ENCODE measurements around the gene AVPI1. TPM values are rescaled to one million over a fixed set of nuclear protein-coding genes. Genes with fewer than 3 reads are reported as not detected.

AVPI1 gene
- total and polyA plus RNA-seq, 2 experiments from 2014 or later = 7.4 to 7.6 TPM

DNA sequence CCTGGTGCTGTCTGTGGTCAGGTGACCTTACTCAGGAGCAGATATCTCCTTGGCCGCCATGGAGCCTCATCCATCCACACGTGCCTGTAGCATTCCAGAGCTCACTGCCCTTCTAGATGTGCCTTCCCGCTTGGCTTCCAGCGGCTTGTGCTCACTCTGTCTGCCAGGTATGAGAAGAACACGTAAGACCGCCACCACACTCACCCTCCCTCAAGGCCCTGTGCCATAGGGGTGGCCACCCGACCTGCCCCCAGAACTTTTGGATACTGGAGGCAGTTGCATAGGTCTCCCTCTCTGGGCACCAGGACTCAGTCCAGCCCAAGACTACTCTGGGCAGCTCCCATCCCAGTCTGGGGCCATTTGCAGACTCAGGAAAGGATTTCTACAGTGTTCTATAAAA lies 30.6 kb upstream of the AVPI1 start (continued):
- TF ChIP-seq, protein P1, sequence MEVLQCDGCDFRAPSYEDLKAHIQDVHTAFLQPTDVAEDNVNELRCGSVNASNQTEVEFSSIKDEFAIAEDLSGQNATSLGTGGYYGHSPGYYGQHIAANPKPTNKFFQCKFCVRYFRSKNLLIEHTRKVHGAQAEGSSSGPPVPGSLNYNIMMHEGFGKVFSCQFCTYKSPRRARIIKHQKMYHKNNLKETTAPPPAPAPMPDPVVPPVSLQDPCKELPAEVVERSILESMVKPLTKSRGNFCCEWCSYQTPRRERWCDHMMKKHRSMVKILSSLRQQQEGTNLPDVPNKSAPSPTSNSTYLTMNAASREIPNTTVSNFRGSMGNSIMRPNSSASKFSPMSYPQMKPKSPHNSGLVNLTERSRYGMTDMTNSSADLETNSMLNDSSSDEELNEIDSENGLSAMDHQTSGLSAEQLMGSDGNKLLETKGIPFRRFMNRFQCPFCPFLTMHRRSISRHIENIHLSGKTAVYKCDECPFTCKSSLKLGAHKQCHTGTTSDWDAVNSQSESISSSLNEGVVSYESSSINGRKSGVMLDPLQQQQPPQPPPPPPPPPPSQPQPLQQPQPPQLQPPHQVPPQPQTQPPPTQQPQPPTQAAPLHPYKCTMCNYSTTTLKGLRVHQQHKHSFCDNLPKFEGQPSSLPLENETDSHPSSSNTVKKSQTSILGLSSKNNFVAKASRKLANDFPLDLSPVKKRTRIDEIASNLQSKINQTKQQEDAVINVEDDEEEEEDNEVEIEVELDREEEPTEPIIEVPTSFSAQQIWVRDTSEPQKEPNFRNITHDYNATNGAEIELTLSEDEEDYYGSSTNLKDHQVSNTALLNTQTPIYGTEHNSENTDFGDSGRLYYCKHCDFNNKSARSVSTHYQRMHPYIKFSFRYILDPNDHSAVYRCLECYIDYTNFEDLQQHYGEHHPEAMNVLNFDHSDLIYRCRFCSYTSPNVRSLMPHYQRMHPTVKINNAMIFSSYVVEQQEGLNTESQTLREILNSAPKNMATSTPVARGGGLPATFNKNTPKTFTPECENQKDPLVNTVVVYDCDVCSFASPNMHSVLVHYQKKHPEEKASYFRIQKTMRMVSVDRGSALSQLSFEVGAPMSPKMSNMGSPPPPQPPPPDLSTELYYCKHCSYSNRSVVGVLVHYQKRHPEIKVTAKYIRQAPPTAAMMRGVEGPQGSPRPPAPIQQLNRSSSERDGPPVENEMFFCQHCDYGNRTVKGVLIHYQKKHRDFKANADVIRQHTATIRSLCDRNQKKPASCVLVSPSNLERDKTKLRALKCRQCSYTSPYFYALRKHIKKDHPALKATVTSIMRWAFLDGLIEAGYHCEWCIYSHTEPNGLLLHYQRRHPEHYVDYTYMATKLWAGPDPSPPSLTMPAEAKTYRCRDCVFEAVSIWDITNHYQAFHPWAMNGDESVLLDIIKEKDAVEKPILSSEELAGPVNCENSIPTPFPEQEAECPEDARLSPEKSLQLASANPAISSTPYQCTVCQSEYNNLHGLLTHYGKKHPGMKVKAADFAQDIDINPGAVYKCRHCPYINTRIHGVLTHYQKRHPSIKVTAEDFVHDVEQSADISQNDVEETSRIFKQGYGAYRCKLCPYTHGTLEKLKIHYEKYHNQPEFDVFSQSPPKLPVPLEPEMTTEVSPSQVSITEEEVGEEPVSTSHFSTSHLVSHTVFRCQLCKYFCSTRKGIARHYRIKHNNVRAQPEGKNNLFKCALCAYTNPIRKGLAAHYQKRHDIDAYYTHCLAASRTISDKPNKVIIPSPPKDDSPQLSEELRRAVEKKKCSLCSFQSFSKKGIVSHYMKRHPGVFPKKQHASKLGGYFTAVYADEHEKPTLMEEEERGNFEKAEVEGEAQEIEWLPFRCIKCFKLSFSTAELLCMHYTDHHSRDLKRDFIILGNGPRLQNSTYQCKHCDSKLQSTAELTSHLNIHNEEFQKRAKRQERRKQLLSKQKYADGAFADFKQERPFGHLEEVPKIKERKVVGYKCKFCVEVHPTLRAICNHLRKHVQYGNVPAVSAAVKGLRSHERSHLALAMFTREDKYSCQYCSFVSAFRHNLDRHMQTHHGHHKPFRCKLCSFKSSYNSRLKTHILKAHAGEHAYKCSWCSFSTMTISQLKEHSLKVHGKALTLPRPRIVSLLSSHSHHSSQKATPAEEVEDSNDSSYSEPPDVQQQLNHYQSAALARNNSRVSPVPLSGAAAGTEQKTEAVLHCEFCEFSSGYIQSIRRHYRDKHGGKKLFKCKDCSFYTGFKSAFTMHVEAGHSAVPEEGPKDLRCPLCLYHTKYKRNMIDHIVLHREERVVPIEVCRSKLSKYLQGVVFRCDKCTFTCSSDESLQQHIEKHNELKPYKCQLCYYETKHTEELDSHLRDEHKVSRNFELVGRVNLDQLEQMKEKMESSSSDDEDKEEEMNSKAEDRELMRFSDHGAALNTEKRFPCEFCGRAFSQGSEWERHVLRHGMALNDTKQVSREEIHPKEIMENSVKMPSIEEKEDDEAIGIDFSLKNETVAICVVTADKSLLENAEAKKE (CRISPR knock-in tag; IDR thresholded peaks at IDR 0.05) = no peak

DNA sequence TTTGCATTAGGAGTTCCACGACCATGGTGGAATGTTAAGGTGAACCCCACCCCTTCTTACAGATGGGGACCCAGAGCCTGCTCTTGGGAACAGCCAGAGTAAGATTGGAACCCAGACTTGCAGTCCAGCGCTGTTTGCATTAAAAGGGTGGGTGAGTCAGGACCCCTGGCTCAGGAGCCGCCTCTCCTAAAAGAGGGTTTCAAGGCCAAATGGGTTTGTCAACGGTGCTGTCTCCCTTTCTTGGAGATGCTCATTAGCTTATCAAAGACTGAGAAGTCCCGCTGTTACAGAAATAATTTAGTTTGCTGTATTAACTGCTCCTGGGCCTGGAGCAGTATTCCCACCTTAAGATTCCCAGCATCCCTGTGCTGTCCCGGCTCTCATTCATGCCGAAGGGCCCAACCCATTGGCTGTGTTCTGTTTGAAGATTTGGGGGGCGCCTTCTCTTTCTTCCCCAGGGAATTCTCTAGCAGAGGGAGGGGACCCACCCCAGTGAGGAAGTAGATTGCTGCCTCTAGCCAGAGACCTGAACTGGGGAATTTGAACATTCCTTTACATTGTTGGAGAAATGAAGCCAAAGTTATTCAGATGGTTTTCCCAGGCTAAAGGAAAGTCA lies 28.3 kb upstream of the AVPI1 start:
- Mint-ChIP-seq H3K27me3 (ENCODE audit: insufficient read depth, low read depth, poor library complexity) (peaks cover 17% of the 10 kb centered on the region), H3K36me3 (ENCODE audit: low read depth) (peaks cover 43% of the 10 kb centered on the region), H3K4me1 (peaks cover 55% of the 10 kb centered on the region), H3K9me3 (no peaks in the 10 kb centered on the region; the same call in 2 of the 3 replicates), H3K4me3 (peak overlapping the region; percentile 100), H3K27ac (peak overlapping the region; percentile 92)
- ATAC-seq = peak; percentile 5
- no peaks in the 10 kb centered on the region for H3K27me3 ChIP-seq (ENCODE audit: insufficient read depth)
- no peaks in the 10 kb centered on the region for H4K20me1 ChIP-seq (replicated peaks; ENCODE audit: insufficient read depth)
- peaks cover 17% of the 10 kb centered on the region for H3K79me2 ChIP-seq (replicated peaks; ENCODE audit: insufficient read depth)
- H3K4me1 ChIP-seq (ENCODE audit: insufficient read depth) = peaks cover 58% of the 10 kb centered on the region
- DNase-seq (ENCODE audit: low spot score) = peak; percentile 81
- peaks cover 7% of the 10 kb centered on the region; the same call in 1 of the 2 replicates for H3K36me3 ChIP-seq (ENCODE audit: insufficient read depth)
- peak overlapping the region; percentile 97 for H3K27ac ChIP-seq (ENCODE audit: low read depth)
- no peak overlapping the region for H2AFZ ChIP-seq
- H3K4me2 ChIP-seq = peak overlapping the region; percentile 89
- H3F3A ChIP-seq (replicated peaks; ENCODE audit: low read depth) = peaks cover 25% of the 10 kb centered on the region
- peak overlapping the region; percentile 82 for H3K4me3 ChIP-seq
- no peaks in the 10 kb centered on the region for H3K9me2 ChIP-seq (ENCODE audit: insufficient read depth)
- TF ChIP-seq, protein P1 (CRISPR knock-in tag; IDR thresholded peaks at IDR 0.05) = no peak
- TF ChIP-seq ZNF114 (CRISPR knock-in tag; IDR thresholded peaks at IDR 0.05) = no peak
- TF ChIP-seq EZH2 (IDR thresholded peaks at IDR 0.05; ENCODE audit: low read depth, unreplicated experiment) = no peak
- TF ChIP-seq, protein P2, sequence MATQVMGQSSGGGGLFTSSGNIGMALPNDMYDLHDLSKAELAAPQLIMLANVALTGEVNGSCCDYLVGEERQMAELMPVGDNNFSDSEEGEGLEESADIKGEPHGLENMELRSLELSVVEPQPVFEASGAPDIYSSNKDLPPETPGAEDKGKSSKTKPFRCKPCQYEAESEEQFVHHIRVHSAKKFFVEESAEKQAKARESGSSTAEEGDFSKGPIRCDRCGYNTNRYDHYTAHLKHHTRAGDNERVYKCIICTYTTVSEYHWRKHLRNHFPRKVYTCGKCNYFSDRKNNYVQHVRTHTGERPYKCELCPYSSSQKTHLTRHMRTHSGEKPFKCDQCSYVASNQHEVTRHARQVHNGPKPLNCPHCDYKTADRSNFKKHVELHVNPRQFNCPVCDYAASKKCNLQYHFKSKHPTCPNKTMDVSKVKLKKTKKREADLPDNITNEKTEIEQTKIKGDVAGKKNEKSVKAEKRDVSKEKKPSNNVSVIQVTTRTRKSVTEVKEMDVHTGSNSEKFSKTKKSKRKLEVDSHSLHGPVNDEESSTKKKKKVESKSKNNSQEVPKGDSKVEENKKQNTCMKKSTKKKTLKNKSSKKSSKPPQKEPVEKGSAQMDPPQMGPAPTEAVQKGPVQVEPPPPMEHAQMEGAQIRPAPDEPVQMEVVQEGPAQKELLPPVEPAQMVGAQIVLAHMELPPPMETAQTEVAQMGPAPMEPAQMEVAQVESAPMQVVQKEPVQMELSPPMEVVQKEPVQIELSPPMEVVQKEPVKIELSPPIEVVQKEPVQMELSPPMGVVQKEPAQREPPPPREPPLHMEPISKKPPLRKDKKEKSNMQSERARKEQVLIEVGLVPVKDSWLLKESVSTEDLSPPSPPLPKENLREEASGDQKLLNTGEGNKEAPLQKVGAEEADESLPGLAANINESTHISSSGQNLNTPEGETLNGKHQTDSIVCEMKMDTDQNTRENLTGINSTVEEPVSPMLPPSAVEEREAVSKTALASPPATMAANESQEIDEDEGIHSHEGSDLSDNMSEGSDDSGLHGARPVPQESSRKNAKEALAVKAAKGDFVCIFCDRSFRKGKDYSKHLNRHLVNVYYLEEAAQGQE (IDR thresholded peaks at IDR 0.05; ENCODE audit: unreplicated experiment) = no peak

Data from GM23338 (cell line).